Measurements from ENCODE around the gene PAQR3.
A peak's percentile ranks its signal among the peaks of the same experiment; 100 is the strongest.

Gene PAQR3

GRCh38 chr4:78938868-78939666 lies at the start of gene PAQR3:
Gene PAQR3 (minus strand): TSS chr4:78939438. CDS start chr4:78939224, 214 bp downstream.
- peak; percentile 67 to 75 (median 69) for DNase-seq (ENCODE audit: low read depth in 3 of 3)

- no peak for DNase-seq (ENCODE audit: low read depth in 3 of 3)
Observed at GRCh38 chr4:78987683-78988082, 48.4 kb upstream of the PAQR3 start.

GRCh38 chr4:78984593-78984992 lies 45.4 kb upstream of the PAQR3 start:
- DNase-seq (ENCODE audit: low read depth in 3 of 3), result no peak

- no peak for DNase-seq (ENCODE audit: low read depth in 3 of 3)
Observed at GRCh38 chr4:78975865-78976264, 36.6 kb upstream of the PAQR3 start.

GRCh38 chr4:78971776-78972175 lies 32.5 kb upstream of the PAQR3 start:
- DNase-seq (ENCODE audit: low read depth in 3 of 3), result no peak

- DNase-seq (ENCODE audit: low read depth in 3 of 3), result no peak
Observed at GRCh38 chr4:78971326-78971725, 32.1 kb upstream of the PAQR3 start.

GRCh38 chr4:78962597-78963115 lies 23.4 kb upstream of the PAQR3 start:
- DNase-seq (ENCODE audit: low read depth in 3 of 3), result no peak

GRCh38 chr4:78960926-78961325 lies 21.7 kb upstream of the PAQR3 start:
- no peak for DNase-seq (ENCODE audit: low read depth in 3 of 3)

GRCh38 chr4:78956975-78957374 lies 17.7 kb upstream of the PAQR3 start:
- DNase-seq (ENCODE audit: low read depth in 3 of 3), result no peak

- no peak for DNase-seq (ENCODE audit: low read depth in 3 of 3)
Observed at GRCh38 chr4:78953769-78954666, 14.8 kb upstream of the PAQR3 start.

GRCh38 chr4:78953231-78953630 lies 14.0 kb upstream of the PAQR3 start:
- DNase-seq (ENCODE audit: low read depth in 3 of 3), result no peak

GRCh38 chr4:78951862-78952472 lies 12.7 kb upstream of the PAQR3 start:
- DNase-seq (ENCODE audit: low read depth in 3 of 3), result peak in 1 of 3 experiments; percentile 3

- DNase-seq (ENCODE audit: low read depth in 3 of 3), result no peak
Observed at GRCh38 chr4:78949735-78950134, 10.5 kb upstream of the PAQR3 start.

GRCh38 chr4:78945651-78946179 lies 6.5 kb upstream of the PAQR3 start:
- DNase-seq (ENCODE audit: low read depth in 3 of 3), result no peak

- no peak for DNase-seq (ENCODE audit: low read depth in 3 of 3)
Observed at GRCh38 chr4:78944381-78944780, 5.1 kb upstream of the PAQR3 start.

- no peak for DNase-seq (ENCODE audit: low read depth in 3 of 3)
Observed at GRCh38 chr4:78940752-78941151, 1.5 kb upstream of the PAQR3 start.

- no peak for DNase-seq (ENCODE audit: low read depth in 3 of 3)
Observed at GRCh38 chr4:78939667-78940008, 400 bp upstream of the PAQR3 start.

GRCh38 chr4:78938474-78938867 lies 767 bp downstream of the PAQR3 start:
- no peak for DNase-seq (ENCODE audit: low read depth in 3 of 3)

GRCh38 chr4:78937837-78938236 lies 1.4 kb downstream of the PAQR3 start:
- no peak for DNase-seq (ENCODE audit: low read depth in 3 of 3)

- DNase-seq (ENCODE audit: low read depth in 3 of 3), result no peak
Observed at GRCh38 chr4:78936989-78937388, 2.2 kb downstream of the PAQR3 start.

GRCh38 chr4:78930016-78930629 lies 9.1 kb downstream of the PAQR3 start:
- DNase-seq (ENCODE audit: low read depth in 3 of 3), result no peak

GRCh38 chr4:78928835-78929234 lies 10.4 kb downstream of the PAQR3 start:
- DNase-seq (ENCODE audit: low read depth in 3 of 3), result no peak
